ENCODE data around the gene TSPAN5. TPM values are rescaled to one million over a fixed set of nuclear protein-coding genes. Genes with fewer than 3 reads are reported as not detected.

The TSPAN5 gene
- total and polyA plus RNA-seq, 2 of the 4 experiments (the other 2 are of a cell fraction) = 64.8 to 79.6 TPM

- Histone ChIP-seq H3K9ac (ENCODE audit: low read depth, low read length) (no peak overlapping the region), H2BK5ac (ENCODE audit: low read depth, low read length, poor library complexity, severe bottlenecking) (no peak overlapping the region), H3K9me3 (ENCODE audit: control insufficient read depth, insufficient read depth, low read length) (no peaks in the 10 kb centered on the region), H3K27me3 (ENCODE audit: control insufficient read depth, insufficient read depth, low read length) (no peaks in the 10 kb centered on the region), H3K18ac (ENCODE audit: low read depth, low read length) (no peak overlapping the region), H2AK5ac (ENCODE audit: low read depth, low read length) (no peak overlapping the region), H3K36me3 (ENCODE audit: control insufficient read depth, insufficient read depth, low read length) (no peaks in the 10 kb centered on the region), H3K27ac (ENCODE audit: insufficient read depth, low read length) (no peak overlapping the region), H3K56ac (ENCODE audit: extremely low read depth, insufficient read depth, low read length) (no peak overlapping the region), H2AK9ac (replicated peaks; ENCODE audit: low read depth, low read length, poor library complexity) (no peak overlapping the region), H4K5ac (ENCODE audit: low read depth, low read length) (no peak overlapping the region), H2BK15ac (ENCODE audit: low read depth, low read length) (no peak overlapping the region), H3K23ac (ENCODE audit: low read depth, low read length) (no peak overlapping the region), H3K4me1 (ENCODE audit: control insufficient read depth, insufficient read depth, low read length) (peaks cover 9% of the 10 kb centered on the region), H3K79me1 (ENCODE audit: low read depth in 1 of 2, low read length in 2 of 2) (peaks cover 6 to 26% of the 10 kb centered on the region in 2 experiments; a peak in 3 of 4 replicates), H2AFZ (replicated peaks; ENCODE audit: low read length, poor library complexity) (no peak overlapping the region), H3K4me2 (ENCODE audit: low read depth, low read length) (no peak overlapping the region), H4K91ac (ENCODE audit: insufficient read depth, low read depth, low read length) (no peak overlapping the region), H2BK20ac (ENCODE audit: low read depth, low read length) (no peak overlapping the region), H3K14ac (replicated peaks; ENCODE audit: low read depth, low read length) (no peak overlapping the region), H2BK120ac (ENCODE audit: low read depth, low read length) (no peak overlapping the region), H4K20me1 (ENCODE audit: insufficient read depth, low read length) (0 out of 2 replicates have a peak, but pooled peaks cover 4% of the 10 kb centered on the region), H3K9me1 (ENCODE audit: insufficient read depth, low read length) (peaks cover 7% of the 10 kb centered on the region), H4K8ac (ENCODE audit: low read depth in 2 of 2, low read length in 2 of 2) (no peak overlapping the region), H3K4ac (ENCODE audit: low read depth, low read length) (no peak overlapping the region), H3K4me3 (ENCODE audit: insufficient read depth, low read depth, low read length) (no peak overlapping the region)
- ATAC-seq (ENCODE audit: low read depth) = no peak
- in situ Hi-C loops (cut with MboI; ENCODE audit: low sequenced_read_pairs) (loop anchor here (10.0 to 25.0 kb wide), 3 partner anchors 393 to 500 kb away; partner anchors contain the start of gene RAP1GDS1), dilution Hi-C loops (cut with HindIII; ENCODE audit: low sequenced_read_pairs, unreplicated experiment) (no loop called here), intact Hi-C loops (cut with micrococcal nuclease) (no loop called here)
- no peak for TF ChIP-seq ELK1 (IDR thresholded peaks at IDR 0.05; ENCODE audit: borderline replicate concordance, low read depth, low read length)
- no peak for TF ChIP-seq RAD21 (IDR thresholded peaks at IDR 0.05; ENCODE audit: low read length)
- TF ChIP-seq MXI1 (IDR thresholded peaks at IDR 0.05; ENCODE audit: borderline replicate concordance, low read depth, low read length) = no peak
- TF ChIP-seq FOS (IDR thresholded peaks at IDR 0.05; ENCODE audit: low read depth, low read length) = no peak
- TF ChIP-seq MAFK (IDR thresholded peaks at IDR 0.05; ENCODE audit: low read depth, low read length) = no peak
- TF ChIP-seq SMC3 (IDR thresholded peaks at IDR 0.05; ENCODE audit: low read depth, low read length) = no peak
- no peak for TF ChIP-seq RFX5 (IDR thresholded peaks at IDR 0.05; ENCODE audit: low read depth, low read length)
- no peak for TF ChIP-seq MAZ (IDR thresholded peaks at IDR 0.05; ENCODE audit: borderline replicate concordance, low read depth, low read length)
- no peak for TF ChIP-seq POLR2A (IDR thresholded peaks at IDR 0.05; ENCODE audit: low read depth, low read length)
- no peak for TF ChIP-seq NFE2L2 (IDR thresholded peaks at IDR 0.05; ENCODE audit: low read depth, low read length)
- POLR2A ChIA-PET (ENCODE audit: unreplicated experiment) = no interaction called here
- no TSS peak for BruUV-seq (replicated peaks)
- DNase-seq = no peak
- no CpG with 5 or more reads among the region's 4 CpGs for WGBS, 2 experiments (ENCODE audit: extremely low coverage in 2 of 2, insufficient read length in 1 of 2)
- CTCF ChIA-PET = interaction anchor here (0.6 kb wide), 1 partner anchor 248 kb away, joined by 8 read pairs; no protein-coding TSS in a partner anchor
These were observed 3.6 kb upstream of the TSPAN5 start for GRCh38 chr4:98662055-98662453.

All from IMR-90 (cell line).